IPS-18c (cell line): ENCODE results near the gene ARIH2.

Experiments used
- H3K4me3 ChIP-seq: 2 replicates; pipeline ENCODE4 v1.7.0; 2013; ENCODE audit warnings: low read depth, mild to moderate bottlenecking, low read length, moderate library complexity; ENCODE audit not compliant: insufficient read depth
- H3K9me3 ChIP-seq: one replicate; pipeline ENCODE4 v1.6.1; 2013; ENCODE audit warnings: mild to moderate bottlenecking, low read length, moderate library complexity; ENCODE audit not compliant: control insufficient read depth, insufficient read depth

Gene ARIH2

DNA sequence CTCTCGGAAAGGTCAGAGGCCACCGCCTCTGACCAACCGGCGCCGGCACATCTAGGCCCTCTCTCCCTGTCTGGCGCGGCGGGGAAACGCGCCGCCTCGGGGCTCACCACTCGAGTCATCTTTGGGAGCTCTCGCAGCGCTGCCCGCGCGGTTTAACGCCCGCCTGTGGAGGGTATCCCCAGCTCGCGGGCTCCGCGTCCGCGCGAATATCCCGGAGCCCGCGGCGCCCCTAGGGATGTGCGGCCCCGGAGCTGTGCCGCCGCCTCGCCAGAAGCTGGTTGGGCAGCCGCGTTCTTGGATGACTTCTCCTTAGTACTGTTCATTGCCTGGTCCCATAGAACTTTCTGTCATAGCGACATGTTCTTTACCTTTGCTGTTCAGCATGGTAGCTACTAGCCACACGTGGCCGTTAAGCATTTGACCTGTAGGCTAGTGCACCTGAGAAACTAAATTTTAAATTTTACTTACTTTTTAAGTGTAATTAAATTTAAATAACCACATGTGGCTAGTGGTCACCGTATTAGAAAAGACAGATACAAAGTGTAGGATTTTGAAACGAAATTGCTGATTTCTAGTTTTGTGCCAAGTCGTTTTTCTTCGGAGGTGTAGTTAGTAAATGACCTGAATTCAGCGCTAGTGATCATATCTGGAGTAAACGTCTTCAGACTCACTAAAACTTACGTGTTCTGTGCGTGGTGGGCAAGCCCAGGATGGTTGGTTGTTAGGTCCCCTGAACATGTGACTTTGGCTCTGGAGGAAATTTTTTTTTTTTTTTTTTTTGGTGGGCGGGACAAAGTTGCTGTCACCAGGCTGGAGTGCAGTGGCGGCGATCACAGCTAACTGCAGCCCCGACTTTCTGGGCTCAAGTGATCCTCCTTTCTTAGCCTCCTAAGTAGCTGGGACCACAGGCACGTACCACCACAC is 835 bp downstream of the ARIH2 start:
- Histone ChIP-seq H3K9me3 (no peaks in the 10 kb centered on the region), H3K4me3 (peak overlapping the region; percentile 98)

DNA sequence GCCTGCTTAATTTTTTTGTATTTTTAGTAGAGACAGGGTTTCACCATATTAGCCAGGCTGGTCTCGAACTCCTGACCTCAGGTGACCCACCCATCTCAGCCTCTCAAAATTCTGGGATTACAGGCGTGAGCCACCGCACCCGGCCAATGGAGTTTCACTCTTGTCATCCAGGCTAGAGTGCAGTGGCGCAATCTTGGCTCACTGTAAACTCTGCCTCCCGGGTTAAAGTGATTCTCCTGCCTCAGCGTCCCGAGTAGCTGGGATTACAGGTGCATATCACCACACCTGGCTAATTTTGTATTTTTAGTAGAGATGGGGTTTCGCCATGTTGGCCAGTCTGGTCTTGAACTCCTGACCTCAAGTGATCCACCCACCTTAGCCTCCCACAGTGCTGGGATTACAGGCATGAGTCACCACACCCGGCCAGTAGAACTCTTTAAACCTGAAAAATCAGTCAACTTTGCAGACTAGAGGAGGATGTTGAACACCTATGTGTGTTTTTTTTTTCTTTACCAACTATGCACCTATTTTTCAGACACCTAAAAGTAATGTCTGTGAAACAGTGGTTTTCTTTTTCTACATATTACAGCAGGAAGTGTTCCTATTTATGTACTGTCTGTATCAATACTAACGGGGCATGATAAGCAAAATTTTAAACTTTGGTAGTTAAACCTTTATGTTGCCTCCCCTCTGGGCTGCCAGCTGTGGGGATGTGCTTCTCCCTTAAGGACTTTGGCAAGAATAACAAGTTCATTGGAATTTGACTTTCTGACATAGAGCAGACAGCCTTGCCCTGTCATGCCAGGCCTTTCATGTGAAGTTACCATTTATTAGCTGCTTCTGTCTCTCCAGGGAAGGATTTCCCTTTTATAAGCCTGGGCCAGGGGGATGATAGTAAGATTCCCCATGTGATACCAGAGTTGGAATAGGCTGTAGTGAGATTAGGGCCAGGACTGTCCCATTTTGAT is 8.1 kb downstream of the ARIH2 start:
- no peaks in the 10 kb centered on the region for H3K9me3 ChIP-seq
- H3K4me3 ChIP-seq = no peak overlapping the region

DNA sequence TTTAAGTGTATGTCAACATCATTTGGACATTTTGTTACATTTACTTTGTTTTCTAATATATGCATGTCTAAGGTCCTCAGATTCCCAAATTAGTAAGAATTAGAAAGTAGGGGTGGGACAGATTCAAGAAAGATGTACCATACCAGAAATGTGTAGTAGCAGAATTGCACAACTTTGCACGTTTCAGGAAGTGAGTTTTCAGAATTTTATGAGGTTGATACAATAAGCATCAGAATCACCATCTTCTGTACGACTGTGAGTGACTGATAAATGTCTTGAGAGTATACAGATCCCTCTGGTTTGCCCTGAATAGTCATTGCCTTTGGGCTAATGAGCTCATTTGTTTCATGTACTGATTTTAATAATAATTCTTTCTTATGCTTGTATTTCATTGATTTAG is 9.3 kb downstream of the ARIH2 start:
- no peaks in the 10 kb centered on the region for H3K9me3 ChIP-seq
- H3K4me3 ChIP-seq = no peak overlapping the region

- Histone ChIP-seq H3K4me3 (no peak overlapping the region), H3K9me3 (no peaks in the 10 kb centered on the region)
Measured at GRCh38 chr3:48928679-48929078, 10.0 kb downstream of the ARIH2 start.

- H3K9me3 ChIP-seq = no peaks in the 10 kb centered on the region
- H3K4me3 ChIP-seq = no peak overlapping the region
Measured at GRCh38 chr3:48929358-48930035, 10.9 kb downstream of the ARIH2 start.

- Histone ChIP-seq H3K9me3 (no peaks in the 10 kb centered on the region), H3K4me3 (no peak overlapping the region)
Measured at GRCh38 chr3:48930590-48930989, 11.9 kb downstream of the ARIH2 start.

- H3K9me3 ChIP-seq = no peaks in the 10 kb centered on the region
- no peak overlapping the region for H3K4me3 ChIP-seq
Measured at GRCh38 chr3:48931944-48932580, 13.4 kb downstream of the ARIH2 start.

DNA sequence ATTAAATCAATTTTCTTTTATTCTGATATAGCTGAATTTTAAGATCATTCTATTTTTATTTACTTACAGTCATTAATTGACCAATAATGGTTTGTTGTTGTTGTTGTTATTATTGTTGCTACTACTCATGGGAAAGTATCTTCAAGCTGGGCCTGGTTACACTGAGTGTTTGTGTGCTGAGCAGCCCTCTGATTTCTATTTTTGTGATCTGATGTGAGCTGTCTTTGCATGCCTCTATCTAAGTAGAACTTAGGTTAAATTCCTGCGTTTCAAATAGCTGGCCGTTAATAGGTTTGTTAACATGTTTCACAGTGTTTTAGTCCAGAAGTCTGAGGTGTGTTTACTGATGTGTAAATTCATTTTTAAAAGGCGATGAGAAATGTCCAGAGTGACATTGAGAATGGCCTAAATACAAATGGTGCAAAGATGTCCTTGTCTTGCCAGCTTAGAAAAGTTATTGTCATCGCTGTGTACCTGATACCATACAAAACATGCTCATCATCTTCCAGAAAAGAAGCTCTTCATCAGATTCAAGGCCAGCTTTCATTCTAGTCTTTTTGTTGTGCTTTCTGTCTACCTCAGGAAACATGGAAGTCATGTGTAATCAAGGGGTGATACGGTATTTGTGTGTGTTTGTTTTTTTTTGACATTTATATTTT is 15.8 kb downstream of the ARIH2 start:
- Histone ChIP-seq H3K4me3 (no peak overlapping the region), H3K9me3 (no peaks in the 10 kb centered on the region)

- Histone ChIP-seq H3K4me3 (no peak overlapping the region), H3K9me3 (no peaks in the 10 kb centered on the region)
Measured at GRCh38 chr3:48935530-48935929, 16.9 kb downstream of the ARIH2 start.

- Histone ChIP-seq H3K9me3 (no peaks in the 10 kb centered on the region), H3K4me3 (no peak overlapping the region)
Measured at GRCh38 chr3:48938156-48938555, 19.5 kb downstream of the ARIH2 start.

DNA sequence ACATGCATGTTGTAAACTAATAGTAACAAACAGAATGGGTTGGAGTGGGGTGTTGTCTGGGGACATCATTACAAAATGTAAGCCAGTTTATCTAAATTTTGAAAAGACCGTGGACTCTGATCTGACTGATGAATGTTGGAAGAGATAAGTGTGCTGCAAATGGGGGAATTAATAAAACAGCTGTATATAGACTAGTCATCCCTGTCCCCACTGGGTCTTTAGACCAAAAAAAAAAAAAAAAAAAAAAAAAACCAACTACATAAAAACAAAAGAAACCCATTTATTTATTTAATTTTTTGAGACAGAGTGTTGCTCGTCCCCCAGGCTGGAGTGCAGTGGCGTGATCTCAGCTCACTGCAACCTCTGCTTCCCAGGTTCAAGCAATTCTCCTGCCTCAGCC is 20.0 kb downstream of the ARIH2 start:
- no peak overlapping the region for H3K4me3 ChIP-seq
- H3K9me3 ChIP-seq = no peaks in the 10 kb centered on the region

GRCh38 chr3:48945432-48945831 is 26.8 kb downstream of the ARIH2 start:
- Histone ChIP-seq H3K9me3 (no peaks in the 10 kb centered on the region), H3K4me3 (no peak overlapping the region)

DNA sequence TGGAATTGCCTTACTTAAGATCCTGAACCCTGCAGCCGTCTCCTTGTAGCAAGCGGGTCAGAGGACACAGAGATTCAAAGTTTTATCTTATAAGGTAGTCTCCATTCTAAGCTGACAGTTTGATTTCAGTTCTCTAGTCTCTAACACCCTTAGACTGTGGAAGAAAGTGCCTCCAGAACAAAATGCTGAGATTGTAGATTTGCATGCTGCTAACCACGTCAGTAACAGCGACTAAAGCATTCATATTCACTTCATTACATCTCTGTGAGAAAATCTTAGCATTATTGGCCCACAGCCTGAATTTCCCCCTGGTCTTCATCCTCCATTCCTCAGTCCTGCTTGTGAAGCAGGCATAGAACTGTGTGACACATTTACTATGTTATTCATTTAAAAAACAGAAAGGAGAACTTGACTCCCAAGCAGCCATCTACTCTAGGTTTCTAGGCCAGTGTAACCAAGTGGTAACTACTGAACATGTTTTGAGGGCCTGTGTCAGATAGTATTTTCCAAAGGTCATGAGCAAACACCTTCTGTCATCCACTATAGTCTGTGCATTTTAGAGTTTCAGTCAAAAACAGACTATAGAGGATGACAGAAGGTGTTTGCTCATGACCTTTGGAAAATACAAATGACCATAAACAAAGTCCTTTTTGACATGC is 27.4 kb downstream of the ARIH2 start:
- H3K9me3 ChIP-seq = no peaks in the 10 kb centered on the region
- no peak overlapping the region for H3K4me3 ChIP-seq

- H3K4me3 ChIP-seq = no peak overlapping the region
- no peaks in the 10 kb centered on the region for H3K9me3 ChIP-seq
Measured at GRCh38 chr3:48949376-48949717, 30.7 kb downstream of the ARIH2 start.

DNA sequence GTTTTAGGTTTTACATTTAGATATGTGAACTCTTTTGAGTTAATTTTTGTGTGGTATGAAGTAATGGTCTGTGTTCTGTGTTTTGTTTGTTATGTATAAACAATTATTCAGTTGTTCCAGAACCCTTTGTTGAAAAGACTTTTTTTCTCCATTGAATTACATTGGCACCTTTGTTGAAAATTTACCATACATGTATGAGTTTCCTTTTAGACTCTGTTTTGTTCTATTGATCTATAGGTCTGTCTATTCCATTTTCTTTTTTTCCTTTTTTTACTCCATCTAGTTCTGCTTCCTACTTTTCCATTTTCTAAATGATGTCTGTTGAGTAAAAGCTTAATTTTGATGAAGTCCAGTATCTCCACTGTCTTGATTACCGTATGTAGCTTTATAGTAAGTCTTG is 31.4 kb downstream of the ARIH2 start:
- Histone ChIP-seq H3K4me3 (no peak overlapping the region), H3K9me3 (no peaks in the 10 kb centered on the region)

- Histone ChIP-seq H3K4me3 (no peak overlapping the region), H3K9me3 (no peaks in the 10 kb centered on the region)
Measured at GRCh38 chr3:48951764-48952163, 33.1 kb downstream of the ARIH2 start.
